MM.1S (cell line): ENCODE results near the gene TOR1AIP1.
A peak's percentile ranks its signal among the peaks of the same experiment; 100 is the strongest.

ENCODE experiments used
- DNase-seq: peaks from one replicate; pipeline ENCODE4 v3.0.0-alpha.2; 2015
- H2AFZ ChIP-seq: fragments of 300-600 bp; sonication (generic); 2 replicates; pipeline ENCODE4 v1.6.0; 2016; ENCODE audit warnings: antibody characterized with exemption, low read length
- H3F3A ChIP-seq: fragments of 300-600 bp; sonication (generic); 2 replicates; pipeline ENCODE4 v1.6.1; 2016; ENCODE audit warnings: mild to moderate bottlenecking, antibody characterized with exemption, low read length, moderate library complexity, mixed read lengths; ENCODE audit not compliant: insufficient read depth
- H3K27ac ChIP-seq: fragments of 300-600 bp; sonication (generic); 2 replicates; pipeline ENCODE4 v1.5.1; 2016; ENCODE audit warnings: mild to moderate bottlenecking, low read length
- H3K27me3 ChIP-seq: fragments of 300-600 bp; sonication (generic); replicated peaks from 2 replicates; pipeline ENCODE4 v1.6.0; 2016; ENCODE audit warnings: low read length; ENCODE audit not compliant: insufficient read depth
- H3K36me3 ChIP-seq: fragments of 300-600 bp; sonication (generic); replicated peaks from 2 replicates; pipeline ENCODE4 v1.6.1; 2016; ENCODE audit warnings: mild to moderate bottlenecking, low read length, mixed read lengths; ENCODE audit not compliant: insufficient read depth
- H3K4me1 ChIP-seq: fragments of 300-600 bp; sonication (generic); 2 replicates; pipeline ENCODE4 v1.6.1; 2016; ENCODE audit warnings: low read length, mixed read lengths
- H3K4me2 ChIP-seq: fragments of 300-600 bp; sonication (generic); 2 replicates; pipeline ENCODE4 v1.6.0; 2016; ENCODE audit warnings: low read depth, low read length
- H3K4me3 ChIP-seq: fragments of 300-600 bp; sonication (generic); 2 replicates; pipeline ENCODE4 v1.5.1; 2016; ENCODE audit warnings: low read length, mixed read lengths
- H3K79me2 ChIP-seq: fragments of 300-600 bp; sonication (generic); 2 replicates; pipeline ENCODE4 v1.6.1; 2016; ENCODE audit warnings: mixed run types, low read length, mixed read lengths
- H3K9ac ChIP-seq: fragments of 300-600 bp; sonication (generic); 2 replicates; pipeline ENCODE4 v1.6.1; 2016; ENCODE audit warnings: low read length, mixed read lengths
- H3K9me2 ChIP-seq: fragments of 300-600 bp; sonication (generic); replicated peaks from 2 replicates; pipeline ENCODE4 v1.6.1; 2016; ENCODE audit warnings: mild to moderate bottlenecking, low read length, mixed read lengths; ENCODE audit not compliant: insufficient read depth
- H3K9me3 ChIP-seq: fragments of 300-600 bp; sonication (generic); replicated peaks from 2 replicates; pipeline ENCODE4 v1.6.1; 2016; ENCODE audit warnings: mild to moderate bottlenecking, low read length, mixed read lengths; ENCODE audit not compliant: insufficient read depth
- H4K20me1 ChIP-seq: fragments of 300-600 bp; sonication (generic); 2 replicates; pipeline ENCODE4 v1.6.1; 2016; ENCODE audit warnings: mild to moderate bottlenecking, low read length, moderate library complexity, mixed read lengths; ENCODE audit not compliant: insufficient read depth
- CTCF ChIP-seq: fragments of 300-600 bp; sonication (generic); IDR thresholded peaks from 2 replicates; pipeline ENCODE4 v1.5.1; 2016; ENCODE audit warnings: antibody characterized with exemption, low read length, mixed read lengths
- EZH2 ChIP-seq: fragments of 300-600 bp; sonication (generic); optimal IDR thresholded peaks from 2 replicates; pipeline ENCODE3; 2017; ENCODE audit warnings: low read depth, mild to moderate bottlenecking, antibody characterized with exemption, low read length, mixed read lengths
- EZH2phosphoT487 ChIP-seq: fragments of 300-600 bp; sonication (generic); IDR thresholded peaks from 2 replicates; pipeline ENCODE4 v1.6.1; 2018; ENCODE audit warnings: antibody characterized with exemption, low read length

Gene TOR1AIP1

GRCh38 chr1:179883745-179884138 lies 1.7 kb downstream of the TOR1AIP1 start:
- peaks cover 29% of the 10 kb centered on the region for H3K4me1 ChIP-seq
- TF ChIP-seq CTCF (no peak), EZH2 (no peak), EZH2phosphoT487 (no peak)
- no peaks in the 10 kb centered on the region for H3K27me3 ChIP-seq
- no peaks in the 10 kb centered on the region for H3K9me2 ChIP-seq
- H3K9me3 ChIP-seq: no peaks in the 10 kb centered on the region
- peak; percentile 59 for DNase-seq
- H3F3A ChIP-seq: peaks cover 45% of the 10 kb centered on the region
- H3K4me2 ChIP-seq: peak overlapping the region; percentile 70
- peaks cover 71% of the 10 kb centered on the region for H3K79me2 ChIP-seq
- peak overlapping the region; percentile 98 for H3K9ac ChIP-seq
- peaks cover 11% of the 10 kb centered on the region; the same call in 1 of the 2 replicates for H3K36me3 ChIP-seq
- peak overlapping the region; percentile 95 for H3K4me3 ChIP-seq
- peak overlapping the region; percentile 86; the same call in 1 of the 2 replicates for H2AFZ ChIP-seq
- peak overlapping the region; percentile 97 for H3K27ac ChIP-seq
- H4K20me1 ChIP-seq: no peaks in the 10 kb centered on the region

GRCh38 chr1:179888071-179888470 lies 6.0 kb downstream of the TOR1AIP1 start:
- H3K4me3 ChIP-seq: no peak overlapping the region
- H3K9me3 ChIP-seq: no peaks in the 10 kb centered on the region
- H4K20me1 ChIP-seq: no peaks in the 10 kb centered on the region
- H3K27me3 ChIP-seq: no peaks in the 10 kb centered on the region
- no peaks in the 10 kb centered on the region for H3K9me2 ChIP-seq
- no peak overlapping the region for H2AFZ ChIP-seq
- H3K36me3 ChIP-seq: peaks cover 17% of the 10 kb centered on the region; the same call in 1 of the 2 replicates
- no peak overlapping the region for H3K27ac ChIP-seq
- H3K4me1 ChIP-seq: peaks cover 10% of the 10 kb centered on the region
- H3K9ac ChIP-seq: no peak overlapping the region
- H3F3A ChIP-seq: peaks cover 11% of the 10 kb centered on the region
- no peak for DNase-seq
- no peak overlapping the region for H3K4me2 ChIP-seq
- no peak for TF ChIP-seq EZH2
- TF ChIP-seq CTCF: no peak
- TF ChIP-seq EZH2phosphoT487: no peak
- peaks cover 70% of the 10 kb centered on the region for H3K79me2 ChIP-seq

- TF ChIP-seq EZH2phosphoT487 (no peak), EZH2 (no peak), CTCF (no peak)
- Histone ChIP-seq H3K27me3 (no peaks in the 10 kb centered on the region), H3F3A (no peaks in the 10 kb centered on the region), H3K79me2 (peaks cover 55% of the 10 kb centered on the region), H3K9ac (no peak overlapping the region), H3K4me2 (no peak overlapping the region), H3K9me3 (no peaks in the 10 kb centered on the region), H3K36me3 (peaks cover 15% of the 10 kb centered on the region; the same call in 1 of the 2 replicates), H4K20me1 (no peaks in the 10 kb centered on the region), H3K4me3 (no peak overlapping the region), H3K4me1 (peaks cover 6% of the 10 kb centered on the region), H3K9me2 (no peaks in the 10 kb centered on the region), H3K27ac (no peak overlapping the region), H2AFZ (no peak overlapping the region)
- no peak for DNase-seq
These were observed 7.5 kb downstream of the TOR1AIP1 start for GRCh38 chr1:179889589-179889988.
